GM18873 (cell line): Measurements from ENCODE around the gene PHACTR1.

Experiments
- ATAC-seq: cut with Tn5 transposase; IDR thresholded peaks from one replicate; pipeline ENCODE4 v1.9.1; 2021; ENCODE audit warnings: mild to moderate bottlenecking, moderate library complexity, moderate number of reproducible peaks; ENCODE audit not compliant: unreplicated experiment, low FRiP score

PHACTR1 gene

DNA sequence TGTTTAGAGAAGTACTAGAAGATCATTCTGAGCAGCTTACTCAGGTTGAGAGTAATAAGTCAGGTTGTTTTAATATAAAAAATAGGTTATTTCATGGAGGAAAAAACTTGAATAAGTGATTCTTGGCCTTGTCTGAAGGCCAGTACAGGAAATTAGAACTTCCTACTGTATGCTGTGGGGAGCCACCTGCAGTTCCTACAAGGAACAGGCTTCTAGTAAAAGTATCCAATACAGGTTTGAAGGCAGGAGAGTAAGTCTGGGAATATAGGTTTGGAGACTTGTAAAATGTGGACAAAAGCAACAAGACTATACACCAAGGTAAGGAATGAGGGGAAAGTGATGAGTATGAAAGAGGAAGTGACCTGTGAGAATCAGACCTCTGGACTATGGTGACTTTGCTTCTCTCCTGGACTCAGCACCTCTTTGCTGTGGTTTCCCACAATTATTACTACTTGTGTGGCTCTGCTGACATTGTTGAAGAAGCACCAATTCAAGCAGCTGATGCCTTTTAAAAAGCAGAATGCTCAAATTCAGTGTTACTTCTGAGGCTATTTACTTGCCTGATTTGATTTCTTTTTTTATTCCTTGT is 333.2 kb downstream of the PHACTR1 start:
- no peak for ATAC-seq

DNA sequence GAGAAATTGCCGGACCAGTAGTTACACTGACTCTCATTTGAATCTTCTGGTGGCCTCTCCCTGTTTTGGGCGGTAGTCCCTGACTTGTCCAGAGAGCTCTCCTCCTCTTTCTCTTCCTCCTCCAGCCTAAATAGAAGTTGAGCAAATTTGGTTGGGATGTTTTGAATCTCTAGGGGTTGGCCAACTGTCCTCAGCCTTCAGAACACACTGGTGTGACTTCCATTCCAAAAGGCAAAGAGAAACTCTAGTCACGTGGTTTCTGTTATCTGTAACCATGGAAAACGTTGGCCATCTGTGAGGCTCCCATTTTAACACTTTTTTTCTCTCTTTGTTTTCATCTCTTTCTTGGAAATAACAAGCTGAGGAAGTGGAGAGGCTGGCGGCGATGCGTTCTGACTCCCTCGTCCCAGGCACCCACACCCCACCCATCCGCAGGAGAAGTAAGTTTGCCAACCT is 336.5 kb downstream of the PHACTR1 start:
- no peak for ATAC-seq

DNA sequence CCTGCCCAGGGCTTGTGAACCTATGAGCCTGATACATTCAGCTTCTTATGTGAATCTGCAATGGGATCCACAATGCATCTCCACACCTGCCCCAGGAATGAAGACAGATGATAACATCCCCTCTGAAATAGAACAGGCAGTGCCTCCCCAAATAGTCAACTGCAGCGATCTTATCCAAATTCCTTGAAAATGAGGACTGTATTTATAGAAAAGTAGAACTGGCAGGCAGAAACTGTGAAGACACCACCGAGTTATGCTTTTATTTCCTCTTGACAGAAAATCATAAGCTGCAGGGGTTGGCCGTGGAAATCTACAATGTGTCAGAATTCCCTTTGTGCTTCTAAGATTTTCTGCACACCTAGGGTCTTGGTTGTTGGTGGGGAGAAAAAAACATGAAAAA is 341.5 kb downstream of the PHACTR1 start:
- no peak for ATAC-seq

DNA sequence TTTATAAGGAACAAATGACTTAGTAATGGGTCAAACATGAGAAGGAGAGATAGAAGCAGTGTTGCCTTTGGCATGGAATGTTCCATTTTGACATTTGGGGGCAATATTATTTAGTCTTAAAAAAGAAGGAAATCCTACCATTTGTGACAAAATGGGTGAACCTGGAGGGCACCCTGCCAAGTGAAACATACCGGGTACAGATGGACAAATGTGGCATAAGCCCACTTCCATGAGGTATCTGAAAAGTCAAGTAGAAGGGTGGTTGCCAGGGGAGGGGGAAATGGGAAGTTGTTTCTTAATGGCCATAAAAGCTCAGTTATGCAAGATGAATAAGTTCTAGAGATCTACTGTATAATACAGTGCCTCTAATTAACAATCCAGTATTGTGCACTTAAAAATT is 342.5 kb downstream of the PHACTR1 start:
- ATAC-seq: no peak

DNA sequence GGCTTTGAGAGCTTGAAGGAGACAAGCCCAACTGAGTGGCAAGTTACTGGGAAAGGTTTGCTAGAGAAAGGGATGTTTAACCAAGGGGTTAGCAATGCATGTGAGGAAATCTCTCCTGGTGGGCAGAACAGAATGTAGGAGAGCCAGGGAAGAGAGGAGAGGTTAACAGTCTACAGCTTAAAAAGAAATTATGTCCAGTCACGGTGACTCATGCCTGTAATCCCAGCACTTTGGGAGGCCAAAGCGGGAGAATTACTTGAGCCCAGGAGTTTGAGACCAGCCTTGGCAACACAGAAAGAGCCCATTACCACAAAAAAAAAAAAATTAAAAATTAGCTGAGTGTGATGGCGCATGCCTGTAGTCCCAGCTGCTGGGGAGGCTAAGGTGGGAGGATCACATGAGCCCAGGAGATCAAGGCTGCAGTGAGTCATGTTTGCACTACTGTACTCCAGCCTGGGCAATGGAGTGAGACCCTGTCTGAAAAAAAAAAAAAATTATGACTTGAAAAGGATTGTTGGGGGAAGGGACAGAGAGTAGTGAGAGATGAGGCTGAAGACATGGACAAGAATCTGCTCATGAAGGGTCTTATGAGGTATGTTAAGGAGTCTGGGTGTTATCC is 346.8 kb downstream of the PHACTR1 start:
- no peak for ATAC-seq

DNA sequence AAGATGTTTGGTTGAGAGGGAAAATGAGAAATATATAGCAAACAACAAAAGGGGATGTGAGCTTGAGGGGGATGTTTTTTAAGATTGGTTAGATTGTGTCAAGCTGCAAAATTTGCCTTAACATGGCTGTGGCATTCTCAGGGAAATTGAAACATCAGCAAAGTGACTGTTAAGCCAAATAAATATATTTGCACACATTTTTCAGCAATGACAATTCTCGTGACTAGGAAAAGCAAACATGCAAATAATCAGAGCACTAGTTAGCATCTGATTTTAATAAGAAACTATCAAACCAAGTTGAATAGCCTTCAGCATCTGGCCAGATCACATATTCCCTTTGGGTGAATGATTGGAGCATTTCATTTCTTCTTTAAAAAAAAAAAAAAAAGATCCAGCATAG is 349.0 kb downstream of the PHACTR1 start:
- no peak for ATAC-seq

DNA sequence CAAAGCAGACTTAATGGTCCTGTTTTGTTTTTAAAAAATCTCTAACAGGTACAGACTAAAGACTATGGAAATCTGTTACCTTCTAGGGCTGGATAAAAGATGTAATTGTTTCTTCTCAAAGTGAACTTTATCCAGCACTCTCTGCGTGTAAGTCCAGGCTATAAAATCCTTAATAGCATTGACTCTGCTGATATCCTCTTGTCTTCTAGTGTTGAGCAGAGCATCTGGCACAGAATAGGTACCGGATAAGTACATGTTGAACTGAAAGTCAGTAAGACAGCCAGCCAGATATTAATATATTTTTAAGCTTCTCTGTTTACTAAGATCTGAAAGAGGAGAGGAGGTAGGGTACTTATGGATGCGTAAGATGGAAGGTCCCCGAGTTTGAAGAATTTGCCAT is 349.5 kb downstream of the PHACTR1 start:
- ATAC-seq: no peak

DNA sequence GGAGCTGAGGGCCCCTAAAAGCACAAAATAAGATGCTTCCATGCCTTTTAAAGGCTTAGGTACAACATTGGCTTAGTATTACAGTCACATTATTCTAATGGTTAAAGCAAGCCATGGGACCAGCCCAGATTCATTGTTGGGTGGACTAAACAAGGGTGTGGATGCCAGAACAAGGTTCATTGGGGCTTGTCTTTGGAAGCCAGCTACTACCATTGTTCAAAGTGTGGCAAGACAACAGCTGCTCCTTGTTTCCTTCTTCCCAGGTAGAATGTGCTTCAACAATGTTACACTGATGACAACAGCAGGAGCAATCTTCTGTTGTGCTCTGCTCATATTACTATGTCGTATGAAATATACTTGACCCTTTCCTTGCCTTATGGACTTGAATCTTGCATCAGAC is 350.3 kb downstream of the PHACTR1 start:
- no peak for ATAC-seq

DNA sequence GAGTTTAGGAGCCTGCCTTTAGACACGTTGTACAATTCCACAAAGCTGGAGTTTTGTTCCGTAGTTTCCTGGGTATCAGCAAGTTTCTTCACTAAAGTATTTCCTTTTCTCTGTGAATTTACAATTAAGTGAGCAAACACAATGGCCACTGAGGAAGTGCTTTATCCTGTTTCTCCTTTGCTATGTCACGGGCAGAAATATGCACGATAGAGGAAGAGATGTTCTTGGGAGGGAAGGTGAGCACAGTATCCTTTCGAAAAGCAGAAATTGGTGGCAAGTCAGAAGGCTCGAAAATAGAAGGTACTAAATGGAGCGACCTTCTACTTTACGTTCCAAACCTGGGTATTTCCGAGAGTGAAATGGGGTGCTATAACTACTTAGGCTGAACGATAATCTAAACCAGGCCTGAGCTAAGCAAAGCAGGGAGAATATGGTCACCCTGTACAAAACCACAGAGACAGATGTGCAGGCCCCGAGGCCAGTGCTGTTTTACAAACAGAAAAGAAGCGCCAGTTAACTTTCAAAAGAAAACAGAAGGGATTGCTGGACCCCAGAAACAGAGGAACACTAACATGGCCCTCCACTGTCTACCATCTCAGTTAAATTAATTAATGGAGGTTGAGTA is 352.1 kb downstream of the PHACTR1 start:
- ATAC-seq: no peak

DNA sequence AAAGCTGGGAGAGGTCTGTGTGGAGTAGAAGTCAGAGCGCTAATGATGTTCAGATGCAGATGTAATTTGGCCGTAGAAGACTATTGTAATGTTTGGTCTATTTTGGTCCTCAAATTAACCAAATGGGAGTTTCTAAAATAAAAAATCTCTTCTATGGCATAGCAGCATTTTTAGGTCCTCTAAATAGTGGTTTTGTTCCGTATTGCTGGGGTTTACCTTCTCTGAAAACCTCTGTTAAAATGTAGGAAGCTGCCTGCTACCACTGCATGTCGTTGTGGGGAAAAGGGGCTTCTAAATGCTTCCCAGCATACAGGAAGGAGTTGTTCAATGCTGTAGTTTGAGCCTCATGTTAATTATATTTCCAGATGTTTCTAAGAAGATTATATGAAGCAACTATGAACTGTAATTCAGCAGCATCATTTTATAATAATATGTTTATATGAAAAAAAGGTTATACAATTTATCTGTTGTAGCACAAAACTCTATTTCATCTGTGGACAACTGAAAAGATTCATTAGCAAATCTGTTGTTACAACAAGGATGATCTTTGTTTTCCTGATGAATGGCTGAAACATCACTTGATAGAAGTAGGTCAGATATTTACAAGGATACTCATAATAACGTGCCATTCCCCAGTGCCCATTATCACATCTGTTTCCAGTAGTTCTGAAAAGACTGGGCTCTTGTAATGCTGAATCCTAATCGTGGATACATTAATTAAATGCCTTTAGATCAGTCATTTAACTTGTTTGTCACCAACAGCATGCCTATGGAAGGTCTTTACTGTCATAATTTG is 355.2 kb downstream of the PHACTR1 start:
- no peak for ATAC-seq

DNA sequence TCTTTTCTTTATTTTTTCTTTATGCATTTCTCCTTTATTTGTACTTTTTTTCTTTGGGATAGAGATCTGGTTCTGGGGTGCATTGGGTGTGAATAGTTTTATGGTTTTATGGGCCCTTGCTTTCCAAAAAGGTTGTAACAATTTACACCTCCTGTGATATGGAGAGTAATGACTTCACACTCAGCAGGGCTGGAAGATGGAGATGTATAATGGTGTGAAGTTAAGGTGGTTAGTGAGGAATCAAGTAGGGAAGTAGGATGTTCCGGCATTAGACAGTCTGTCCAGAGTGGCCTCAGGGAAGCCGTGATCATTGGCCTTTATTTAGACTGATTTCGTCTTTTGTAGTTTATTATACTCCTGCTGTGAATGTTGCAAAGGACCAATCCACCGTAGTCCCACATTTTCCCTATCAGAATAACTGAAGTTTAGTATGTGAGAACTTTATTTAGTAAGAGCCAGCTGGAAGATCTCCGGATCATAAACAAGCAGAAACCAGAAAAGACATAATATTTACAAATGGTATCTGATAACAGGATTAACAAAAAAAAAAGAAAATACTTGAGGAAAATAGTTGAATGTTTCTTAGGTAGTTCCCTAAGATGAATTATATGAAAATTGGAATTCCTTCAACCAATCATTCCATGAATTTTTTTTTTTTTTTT is 356.2 kb downstream of the PHACTR1 start:
- ATAC-seq: no peak

DNA sequence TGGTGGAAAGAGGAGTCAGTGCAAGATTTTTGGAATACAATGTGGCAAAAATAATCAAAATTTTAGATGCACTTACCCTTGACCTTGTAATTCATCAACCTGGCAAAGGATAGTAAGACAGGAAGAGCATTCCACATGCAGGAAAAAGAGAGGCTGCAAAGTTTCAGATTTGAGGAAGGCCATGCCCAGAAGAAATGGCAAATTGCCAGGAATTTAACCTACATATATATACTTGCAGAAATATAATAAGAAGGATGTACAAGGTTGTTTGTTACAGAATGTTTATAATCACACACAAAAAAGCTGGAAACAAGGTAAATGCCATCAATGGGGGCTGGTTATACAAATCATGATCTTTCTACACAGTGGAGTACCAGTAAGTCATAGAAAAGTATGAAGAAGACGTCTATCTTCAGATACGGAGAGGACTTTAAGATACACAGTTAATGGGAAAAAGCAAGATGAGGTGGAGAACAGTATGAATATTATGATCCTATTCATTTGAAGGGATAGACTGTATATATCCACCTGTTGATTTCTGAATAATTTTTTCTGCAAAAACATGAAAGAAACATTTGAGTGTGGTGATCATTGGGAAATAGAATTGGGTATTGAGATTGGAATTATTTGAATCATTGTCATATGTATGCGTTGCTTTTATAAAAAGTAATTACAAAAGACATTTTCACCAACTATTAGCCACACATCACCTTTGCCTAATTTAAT is 358.0 kb downstream of the PHACTR1 start:
- no peak for ATAC-seq

DNA sequence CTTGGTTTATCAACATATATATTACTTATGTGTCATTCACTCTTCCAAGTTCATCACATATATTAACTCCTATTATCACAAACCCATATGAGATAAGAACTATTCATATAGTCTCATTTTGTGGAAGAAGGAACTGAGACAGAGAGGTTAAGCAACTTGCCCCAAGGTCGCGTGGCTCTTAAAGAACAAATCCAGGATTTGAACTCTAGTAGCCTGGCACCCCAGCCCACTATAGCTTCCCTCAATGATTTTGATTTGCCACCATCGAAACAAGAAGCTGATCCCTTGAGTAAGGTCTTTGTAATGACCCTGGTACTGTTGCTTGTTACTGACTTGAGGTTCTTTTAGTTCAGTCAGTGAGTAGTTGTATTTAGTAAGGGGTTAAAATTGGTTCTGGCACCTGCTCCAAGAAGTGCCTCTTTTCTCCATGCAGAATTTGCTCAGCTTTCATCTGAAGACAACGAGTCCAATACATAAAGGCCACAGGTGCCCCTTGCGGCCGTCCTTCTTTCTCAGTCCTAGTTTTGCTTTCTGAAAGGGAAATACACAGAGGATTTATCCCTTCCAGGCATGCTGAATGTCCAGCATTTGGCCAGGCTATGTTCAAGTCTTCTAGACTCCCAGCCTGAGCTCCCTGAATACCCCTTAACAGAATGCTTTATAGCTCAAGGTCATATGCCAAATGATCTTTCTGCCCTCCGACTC is 358.7 kb downstream of the PHACTR1 start:
- ATAC-seq: no peak

DNA sequence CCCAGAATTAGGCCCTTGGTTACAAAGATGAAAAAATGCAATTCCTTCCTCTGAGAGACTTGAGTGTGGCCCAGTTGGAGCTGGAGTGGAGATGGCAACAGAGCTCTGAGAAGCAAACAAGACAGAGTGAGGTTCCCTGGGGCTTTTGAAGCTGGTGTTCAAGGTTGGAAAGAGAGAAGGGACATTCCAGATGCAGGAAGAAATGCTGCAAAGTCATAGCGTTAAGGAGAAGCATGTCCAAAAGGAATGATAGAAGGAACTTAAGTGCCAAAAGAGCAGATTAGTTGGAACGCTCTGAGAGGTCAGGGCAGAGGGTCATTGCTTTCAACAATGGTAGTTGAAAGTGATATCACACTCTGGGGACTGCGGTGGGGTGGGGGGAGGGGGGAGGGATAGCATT is 360.0 kb downstream of the PHACTR1 start:
- ATAC-seq: no peak

DNA sequence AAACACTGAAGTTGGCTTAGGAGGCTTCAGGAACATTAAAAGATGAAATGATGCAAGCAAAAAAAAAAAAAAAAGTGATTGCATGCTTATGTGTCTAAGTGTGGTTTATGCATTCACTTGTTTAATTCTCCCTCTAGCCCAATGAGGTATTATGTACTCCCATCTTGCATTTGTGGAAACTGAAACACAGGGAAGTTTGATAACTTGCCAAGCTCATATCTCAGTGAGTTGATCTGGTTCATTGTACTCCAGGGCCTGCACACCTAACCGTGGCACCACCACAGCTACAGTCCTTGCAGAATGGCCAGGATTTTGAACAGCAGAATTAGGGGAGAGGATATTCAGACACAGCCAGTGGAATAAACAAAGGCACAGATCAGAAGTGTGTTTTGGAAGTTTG is 360.6 kb downstream of the PHACTR1 start:
- no peak for ATAC-seq

DNA sequence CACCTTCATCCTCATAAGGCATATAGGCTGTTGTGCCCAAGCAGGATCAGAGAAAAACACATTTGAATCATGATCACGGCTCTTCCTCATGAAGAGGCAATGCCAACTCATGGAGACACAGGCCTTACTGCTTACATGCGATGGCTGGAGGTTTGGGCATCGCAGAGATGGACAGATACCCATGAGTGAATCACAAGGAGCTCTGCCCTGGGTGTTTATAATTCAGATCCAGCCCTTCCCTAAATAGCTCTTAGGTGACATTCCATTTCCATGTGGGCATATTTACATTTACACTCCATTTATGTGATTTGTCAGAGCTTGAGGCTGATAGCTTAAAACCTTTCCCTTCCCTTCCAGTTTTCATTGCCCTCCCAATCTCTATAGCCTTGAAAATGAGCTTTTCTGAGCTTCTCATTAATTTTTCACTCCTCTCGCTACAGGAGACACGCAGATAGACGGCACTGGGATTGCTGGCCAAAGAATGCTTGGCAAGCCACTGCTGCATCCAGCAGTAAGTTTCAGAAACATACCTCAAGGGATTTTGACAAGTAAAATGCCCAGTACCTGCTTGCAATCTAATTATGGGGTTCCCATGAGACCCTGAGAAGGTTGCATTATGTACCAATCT is 362.6 kb downstream of the PHACTR1 start:
- no peak for ATAC-seq

DNA sequence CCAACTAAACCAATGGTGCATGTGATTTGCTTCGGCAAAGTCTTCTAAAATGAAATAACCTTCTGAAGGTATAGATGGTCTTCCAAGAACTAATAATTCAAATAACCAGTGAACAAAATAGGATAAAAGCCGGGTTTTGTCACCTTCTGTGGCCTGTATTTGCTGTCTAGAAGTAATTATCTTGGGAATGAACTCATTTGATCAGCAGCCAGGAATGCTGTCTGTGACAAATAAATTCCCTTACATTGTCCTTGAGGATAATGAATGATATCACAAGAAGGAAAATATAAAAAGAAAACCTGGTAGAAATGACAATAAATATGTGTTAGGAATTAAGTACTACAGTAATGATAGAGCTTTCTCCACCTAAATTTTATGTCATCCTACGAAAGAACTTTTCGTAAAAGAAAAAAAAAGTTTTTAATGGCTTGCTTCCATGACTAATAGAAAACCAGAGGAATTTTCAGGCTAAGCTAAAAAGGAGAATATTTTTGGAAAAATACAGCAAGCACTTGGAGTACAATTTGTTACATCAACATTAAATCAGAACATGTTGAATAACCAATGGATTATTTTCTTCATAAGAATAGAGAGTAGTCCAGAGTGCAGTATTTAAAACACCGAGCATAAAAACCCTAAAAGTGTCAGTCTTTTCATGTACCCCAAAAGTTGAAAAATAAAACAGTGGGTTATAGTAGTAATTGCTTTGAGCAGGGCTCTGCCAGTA is 364.1 kb downstream of the PHACTR1 start:
- no peak for ATAC-seq

DNA sequence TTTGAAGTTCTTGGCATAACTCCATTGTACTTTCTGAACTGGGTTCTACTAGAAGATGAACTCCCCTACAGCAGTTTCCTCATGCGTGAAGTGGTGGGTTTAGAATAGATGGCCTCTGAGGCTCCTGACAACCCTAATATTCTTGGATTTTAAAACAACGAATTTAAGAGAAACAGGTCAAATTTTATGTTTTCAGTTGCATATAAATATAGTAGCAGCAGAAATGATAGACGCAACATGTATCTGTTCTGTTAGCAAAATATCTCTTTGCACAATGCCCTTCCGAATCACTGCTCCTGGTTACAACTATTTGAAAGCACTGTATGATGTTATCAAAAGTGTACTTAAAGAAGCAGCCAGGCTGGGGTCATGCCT is 364.6 kb downstream of the PHACTR1 start:
- ATAC-seq: no peak
